HCT116 (cell line): ENCODE data around the gene PIP4K2C. TPM values are rescaled to one million over a fixed set of nuclear protein-coding genes. Genes with fewer than 3 reads are reported as not detected.

Experiments used
- ATAC-seq: fragments of 200-7000 bp; cut with Tn5 transposase; 2 replicates; pipeline ENCODE4 v1.9.1; 2020; ENCODE audit warnings: mild to moderate bottlenecking, moderate library complexity
- BruUV-seq: library from RNA; stranded (reverse); fragments of 400-500 nt; replicated peaks from 2 replicates; lab custom pipeline; 2021; lab: Mats Ljungman, UMichigan
- CTCF ChIA-PET: fragments of 300-600 bp; sonication (Branson Sonifier 250); formaldehyde crosslinking; loops from one replicate; lab custom pipeline; 2021; ENCODE audit warnings: antibody characterized with exemption; lab: Charles Lee
- POLR2A ChIA-PET: fragments of 300-600, 350-600 bp; sonication (Branson Sonifier 250); formaldehyde crosslinking; loops from one replicate; lab custom pipeline; 2021; ENCODE audit warnings: antibody characterized with exemption; lab: Charles Lee
- RAD21 ChIA-PET, 2 experiments: fragments of 300-600 bp; sonication (Branson Sonifier 250); formaldehyde crosslinking; loops; one replicate each; lab custom pipeline; 2023; ENCODE audit warnings: low total read pairs in 2 of 2; ENCODE audit not compliant: uncharacterized antibody in 2 of 2, unreplicated experiment in 2 of 2, low non-redundant PET in 1 of 2; lab: Charles Lee
- DNase-seq: peaks from one replicate; pipeline ENCODE4 v3.0.0-alpha.2; 2010; ENCODE audit warnings: low read depth, low spot score
- H2AFZ ChIP-seq: fragments of 200-600 bp; shearing (Covaris generic), sonication (generic); 2 replicates; pipeline ENCODE4 v1.6.1; 2017; ENCODE audit warnings: low read depth, mixed run types, mixed read lengths, antibody characterized with exemption, low read length; ENCODE audit not compliant: poor library complexity, severe bottlenecking
- H3K27ac ChIP-seq: 2 replicates; pipeline ENCODE4 v1.5.1; 2012; ENCODE audit warnings: low read depth, low read length
- H3K27me3 ChIP-seq: fragments of 200-600 bp; sonication (generic); 2 replicates; pipeline ENCODE4 v1.6.1; 2016; ENCODE audit warnings: mixed run types, low read length, mixed read lengths; ENCODE audit not compliant: insufficient read depth
- H3K36me3 ChIP-seq, 2 experiments: fragments of 200-500 bp in 1 of 2; fragments of 200-600 bp in 1 of 2; sonication (Bioruptor generic) in 1 of 2; sonication (generic) in 1 of 2; 2 replicates each; pipeline versions ENCODE4 v1.5.1 to v1.6.1; 2014 to 2016; ENCODE audit warnings: low read length in 2 of 2, inconsistent platforms in 1 of 2, mixed read lengths in 1 of 2, mixed run types in 1 of 2; ENCODE audit not compliant: insufficient read depth in 2 of 2, control insufficient read depth in 1 of 2
- H3K4me1 ChIP-seq, 2 experiments: fragments of 200-600 bp in 1 of 2; sonication (generic) in 1 of 2; 2 replicates each; pipeline versions ENCODE4 v1.5.1 to v1.6.1; 2012 to 2017; ENCODE audit warnings: low read length in 2 of 2, inconsistent platforms in 1 of 2, mild to moderate bottlenecking in 1 of 2, mixed read lengths in 1 of 2, mixed run types in 1 of 2, moderate library complexity in 1 of 2; ENCODE audit not compliant: insufficient read depth in 2 of 2, control insufficient read depth in 1 of 2
- H3K4me2 ChIP-seq: fragments of 200-600 bp; sonication (generic); 2 replicates; pipeline ENCODE4 v1.6.1; 2017; ENCODE audit warnings: mixed run types, low read length, mixed read lengths
- H3K4me3 ChIP-seq, 2 experiments: fragments of 200-600 bp in 1 of 2; sonication (generic) in 1 of 2; replicated peaks in 1 of 2; 2 replicates each; pipeline ENCODE4 v1.5.1; 2011 to 2016; ENCODE audit warnings: low read length in 2 of 2, control low read depth in 1 of 2, low read depth in 1 of 2, mild to moderate bottlenecking in 1 of 2, mixed read lengths in 1 of 2, mixed run types in 1 of 2
- H3K79me2 ChIP-seq: fragments of 200-600 bp; sonication (generic); 2 replicates; pipeline ENCODE4 v1.6.1; 2017; ENCODE audit warnings: mild to moderate bottlenecking, mixed run types, low read length, moderate library complexity, mixed read lengths; ENCODE audit not compliant: insufficient read depth
- H3K9ac ChIP-seq: fragments of 200-600 bp; sonication (generic); 2 replicates; pipeline ENCODE4 v1.6.1; 2016; ENCODE audit warnings: low read length, mixed read lengths
- H3K9me2 ChIP-seq: fragments of 200-600 bp; sonication (generic), shearing (Covaris generic); 2 replicates; pipeline ENCODE4 v1.6.1; 2017; ENCODE audit warnings: mixed run types, mild to moderate bottlenecking, moderate library complexity; ENCODE audit not compliant: insufficient read depth
- H3K9me3 ChIP-seq, 2 experiments: fragments of 200-500 bp in 1 of 2; fragments of 200-600 bp in 1 of 2; sonication (Bioruptor generic) in 1 of 2; sonication (generic) in 1 of 2; 2 replicates each; pipeline ENCODE4 v1.6.1; 2014 to 2017; ENCODE audit warnings: low read length in 2 of 2, mixed read lengths in 2 of 2, inconsistent platforms in 1 of 2, low read depth in 1 of 2, mild to moderate bottlenecking in 1 of 2, mixed run types in 1 of 2, moderate library complexity in 1 of 2; ENCODE audit not compliant: control insufficient read depth in 1 of 2, insufficient read depth in 1 of 2
- H4K20me1 ChIP-seq: fragments of 200-600 bp; sonication (generic), shearing (Covaris generic); 2 replicates; pipeline ENCODE4 v1.6.1; 2017; ENCODE audit warnings: mixed run types, mild to moderate bottlenecking, moderate library complexity; ENCODE audit not compliant: insufficient read depth
- ATF3 ChIP-seq: IDR thresholded peaks from 2 replicates; pipeline ENCODE4 v1.6.1; 2012
- CBX3 ChIP-seq: IDR thresholded peaks from 2 replicates; pipeline ENCODE4 v1.6.1; 2012; ENCODE audit warnings: low read depth
- EGR1 ChIP-seq: IDR thresholded peaks from 2 replicates; pipeline ENCODE4 v1.6.1; 2012; ENCODE audit warnings: low read depth
- ELF1 ChIP-seq: IDR thresholded peaks from 2 replicates; pipeline ENCODE4 v1.6.1; 2012; ENCODE audit warnings: low read depth, borderline replicate concordance
- EZH2 ChIP-seq: fragments of 200-600 bp; sonication (generic); IDR thresholded peaks from 2 replicates; pipeline ENCODE4 v1.6.1; 2017; ENCODE audit warnings: antibody characterized with exemption, mixed run types
- EZH2phosphoT487 ChIP-seq: fragments of 200-600 bp; IDR thresholded peaks from 2 replicates; pipeline ENCODE4 v1.6.1; 2018; ENCODE audit warnings: antibody characterized with exemption, borderline replicate concordance
- FOSL1 ChIP-seq: IDR thresholded peaks from 2 replicates; pipeline ENCODE4 v1.6.1; 2012; ENCODE audit warnings: low read depth
- JUND ChIP-seq: IDR thresholded peaks from 2 replicates; pipeline ENCODE4 v1.6.1; 2012
- MAX ChIP-seq: IDR thresholded peaks from 2 replicates; pipeline ENCODE4 v1.6.1; 2012
- POLR2A ChIP-seq: IDR thresholded peaks from 2 replicates; pipeline ENCODE4 v1.7.0; 2011; ENCODE audit warnings: borderline replicate concordance; ENCODE audit not compliant: insufficient read depth, insufficient read length; ENCODE audit errors: extremely low read depth
- POLR2AphosphoS5 ChIP-seq: IDR thresholded peaks from 2 replicates; pipeline ENCODE4 v1.6.1; 2011; ENCODE audit warnings: mild to moderate bottlenecking, low read depth, low read length, moderate library complexity
- RAD21 ChIP-seq: IDR thresholded peaks from 2 replicates; pipeline ENCODE4 v1.6.1; 2012; ENCODE audit warnings: low read depth, mild to moderate bottlenecking
- REST ChIP-seq: IDR thresholded peaks from 2 replicates; pipeline ENCODE4 v1.6.1; 2012; ENCODE audit warnings: low read depth
- SIN3A ChIP-seq: IDR thresholded peaks from 2 replicates; pipeline ENCODE4 v1.6.1; 2012; ENCODE audit warnings: low read depth
- SP1 ChIP-seq: IDR thresholded peaks from 2 replicates; pipeline ENCODE4 v1.6.1; 2012; ENCODE audit warnings: low read depth
- SRF ChIP-seq: IDR thresholded peaks from 2 replicates; pipeline ENCODE4 v1.6.1; 2012; ENCODE audit warnings: low read depth
- TCF7L2 ChIP-seq: IDR thresholded peaks from 2 replicates; pipeline ENCODE4 v1.7.0; 2011; ENCODE audit warnings: borderline replicate concordance, inconsistent platforms; ENCODE audit not compliant: insufficient read depth, insufficient read length; ENCODE audit errors: extremely low read depth
- ZBTB33 ChIP-seq: IDR thresholded peaks from 2 replicates; pipeline ENCODE4 v1.6.1; 2011; ENCODE audit warnings: mild to moderate bottlenecking, low read length, moderate library complexity; ENCODE audit not compliant: insufficient replicate concordance; ENCODE audit errors: extremely low read depth
- ZFX ChIP-seq: fragments of 450-650 bp; IDR thresholded peaks from 2 replicates; pipeline ENCODE4 v1.6.1; 2017
- ZNF274 ChIP-seq: fragments of 200-500 bp; sonication (Bioruptor generic); IDR thresholded peaks from 2 replicates; pipeline ENCODE4 v1.6.1; 2014; ENCODE audit warnings: mild to moderate bottlenecking, low read depth, low read length, inconsistent platforms
- intact Hi-C: fragments of 100-400 bp; cut with micrococcal nuclease; formaldehyde crosslinking; loops from 2 replicates; pipeline ENCODE4 v1.10.0; 2022
- total RNA-seq: library from RNA; stranded (reverse); gene quantifications from one replicate; pipeline ENCODE4 v1.2.1, GENCODE V29; 2021; ENCODE audit not compliant: unreplicated experiment

Gene PIP4K2C
- total RNA-seq, 1 experiment from 2014 or later, result 38.4 TPM

GRCh38 chr12:57592551-57593165, 1.7 kb downstream of the PIP4K2C start (continued):
- no peak for TF ChIP-seq ATF3
- TF ChIP-seq CBX3, result no peak
- TF ChIP-seq ZNF274, result no peak
- no peak for TF ChIP-seq POLR2A
- TF ChIP-seq RAD21, result no peak
- TF ChIP-seq JUND, result no peak

- no peak for ATAC-seq
- H3K4me1 ChIP-seq, result peaks cover 6 to 18% of the 10 kb centered on the region in 2 experiments; a peak in 3 of 4 replicates
- H3K79me2 ChIP-seq, result peaks cover 14% of the 10 kb centered on the region
- ChIA-PET RAD21 (no interaction called here), CTCF (interaction anchor here (3.4 kb wide), 1 partner anchor 10 kb away, joined by 18 read pairs; no protein-coding TSS in a partner anchor), POLR2A (no interaction called here)
- H3K27ac ChIP-seq, result no peak overlapping the region
- H3K27me3 ChIP-seq, result no peaks in the 10 kb centered on the region
- intact Hi-C loops, result no loop called here
- no TSS peak for BruUV-seq
- H3K36me3 ChIP-seq, result peaks cover 3 to 23% of the 10 kb centered on the region in 2 experiments; a peak in 2 of 4 replicates
- H2AFZ ChIP-seq, result no peak overlapping the region
- H4K20me1 ChIP-seq, result no peaks in the 10 kb centered on the region
- no peak for DNase-seq
- H3K9me2 ChIP-seq, result no peaks in the 10 kb centered on the region
- H3K9me3 ChIP-seq, result no peaks in the 10 kb centered on the region
- no peak overlapping the region for H3K4me2 ChIP-seq
- no peak overlapping the region for H3K4me3 ChIP-seq
- H3K9ac ChIP-seq, result no peak overlapping the region
- TF ChIP-seq SIN3A, result no peak
- TF ChIP-seq EGR1, result no peak
- no peak for TF ChIP-seq TCF7L2
- TF ChIP-seq SP1, result no peak
- TF ChIP-seq ZBTB33, result no peak
- no peak for TF ChIP-seq ZNF274
- TF ChIP-seq SRF, result no peak
- no peak for TF ChIP-seq FOSL1
- TF ChIP-seq REST, result no peak
- no peak for TF ChIP-seq ZFX
- TF ChIP-seq EZH2phosphoT487, result no peak
- no peak for TF ChIP-seq MAX
- TF ChIP-seq POLR2AphosphoS5, result no peak
- no peak for TF ChIP-seq ELF1
- no peak for TF ChIP-seq POLR2A
- no peak for TF ChIP-seq ATF3
- TF ChIP-seq CBX3, result no peak
- TF ChIP-seq RAD21, result no peak
- TF ChIP-seq EZH2, result no peak
Measured at GRCh38 chr12:57593187-57593586, 2.2 kb downstream of the PIP4K2C start.
